HepG2 (cell line): Measurements from ENCODE around the gene RRBP1. TPM values are rescaled to one million over a fixed set of nuclear protein-coding genes. Genes with fewer than 3 reads are reported as not detected.
A peak's percentile ranks its signal among the peaks of the same experiment; 100 is the strongest.

Source experiments
- EED ChIP-seq: sonication (generic); formaldehyde crosslinking; IDR thresholded peaks from 2 replicates; pipeline ENCODE4 v1.5.0; 2020; ENCODE audit warnings: mild to moderate bottlenecking, missing genetic modification reagents
- KDM6A ChIP-seq: IDR thresholded peaks from 2 replicates; pipeline ENCODE4 v1.6.1; 2016; ENCODE audit warnings: low read depth
- NFKB2 ChIP-seq: sonication (generic); formaldehyde crosslinking; IDR thresholded peaks from 2 replicates; pipeline ENCODE4 v1.4.0; 2020; ENCODE audit warnings: missing genetic modification reagents, borderline replicate concordance
- PLSCR1 ChIP-seq: sonication (generic); formaldehyde crosslinking; IDR thresholded peaks from 2 replicates; pipeline ENCODE4 v1.5.0; 2020; ENCODE audit warnings: missing genetic modification reagents, mild to moderate bottlenecking, borderline replicate concordance
- SNAPC2 ChIP-seq: sonication (generic); formaldehyde crosslinking; IDR thresholded peaks from 2 replicates; pipeline ENCODE4 v1.8.1; 2022; ENCODE audit warnings: mild to moderate bottlenecking, missing genetic modification reagents
- THAP11 ChIP-seq: IDR thresholded peaks from 2 replicates; pipeline ENCODE4 v1.6.1; 2016; ENCODE audit warnings: missing biosample characterization, missing genetic modification reagents
- TIGD3 ChIP-seq: sonication (generic); formaldehyde crosslinking; IDR thresholded peaks from 2 replicates; pipeline ENCODE4 v1.5.1; 2020; ENCODE audit warnings: mild to moderate bottlenecking, missing genetic modification reagents, borderline replicate concordance
- TRIM24 ChIP-seq: sonication (generic); formaldehyde crosslinking; IDR thresholded peaks from 2 replicates; pipeline ENCODE4 v1.8.0; 2022; ENCODE audit warnings: mild to moderate bottlenecking, missing genetic modification reagents
- ZBTB4 ChIP-seq: sonication (generic); formaldehyde crosslinking; IDR thresholded peaks from 2 replicates; pipeline ENCODE4 v1.4.0; 2020; ENCODE audit warnings: missing genetic modification reagents, mild to moderate bottlenecking, borderline replicate concordance
- ZKSCAN1 ChIP-seq: fragments of 150-350 bp; IDR thresholded peaks from 2 replicates; pipeline ENCODE4 v1.6.1; 2014; ENCODE audit warnings: low read length
- ZNF138 ChIP-seq: sonication (generic); formaldehyde crosslinking; IDR thresholded peaks from 2 replicates; pipeline ENCODE4 v1.5.0; 2020; ENCODE audit warnings: mild to moderate bottlenecking, low read depth, missing genetic modification reagents
- ZNF331 ChIP-seq: sonication (generic); formaldehyde crosslinking; IDR thresholded peaks from 2 replicates; pipeline ENCODE4 v1.4.0; 2020; ENCODE audit warnings: missing genetic modification reagents
- ZNF607 ChIP-seq: sonication (generic); formaldehyde crosslinking; IDR thresholded peaks from 2 replicates; pipeline ENCODE4 v1.5.1; 2020; ENCODE audit warnings: missing genetic modification reagents, mild to moderate bottlenecking, borderline replicate concordance
- ZNF687 ChIP-seq: sonication (generic); formaldehyde crosslinking; IDR thresholded peaks from 2 replicates; pipeline ENCODE4 v1.5.1; 2020; ENCODE audit warnings: mild to moderate bottlenecking, missing genetic modification reagents, moderate library complexity
- ZNF704 ChIP-seq: sonication (generic); formaldehyde crosslinking; IDR thresholded peaks from 2 replicates; pipeline ENCODE4 v1.8.1; 2023; ENCODE audit warnings: mild to moderate bottlenecking, inconsistent platforms, moderate library complexity, missing genetic modification reagents, borderline replicate concordance
- ZNF766 ChIP-seq: sonication (generic); formaldehyde crosslinking; IDR thresholded peaks from 2 replicates; pipeline ENCODE4 v1.5.0; 2020; ENCODE audit warnings: missing genetic modification reagents, borderline replicate concordance
- ZSCAN20 ChIP-seq: sonication (generic); formaldehyde crosslinking; IDR thresholded peaks from 2 replicates; pipeline ENCODE4 v1.4.0; 2020; ENCODE audit warnings: missing genetic modification reagents, mild to moderate bottlenecking, borderline replicate concordance
- polyA plus RNA-seq, 8 experiments: library from polyadenylated mRNA; depleted of rRNA in 3 of 8; stranded (reverse) in 7 of 8; unstranded in 1 of 8; fragments of >200 nt; fragmentation: Illumina TruSeq in 4 of 8; extraction: Trizol in 4 of 8; gene quantifications; 2 replicates each; pipeline versions ENCODE4 v1.2.1 to v1.2.3, GENCODE V29; 2011 to 2016; ENCODE audit warnings: low read depth in 4 of 8, missing spikeins in 1 of 8, mixed read lengths in 1 of 8; ENCODE audit not compliant: insufficient read depth in 1 of 8
- total RNA-seq, 5 experiments: library from RNA; depleted of rRNA; stranded (reverse); fragments of >200 nt; fragmentation: Illumina TruSeq; extraction: Trizol; gene quantifications; 2 replicates each; pipeline ENCODE4 v1.2.3, GENCODE V29; 2016; ENCODE audit warnings: low read depth in 1 of 5

Gene RRBP1
- total and polyA plus RNA-seq, 2 of the 13 experiments (the other 11 are each of a cell fraction or from before 2014, with no cell fraction given) = 150 to 222 TPM

- TF ChIP-seq ZNF704 (CRISPR knock-in tag) (no peak; the same call in 1 of the 2 replicates), ZNF138 (CRISPR knock-in tag) (no peak), KDM6A (no peak), ZNF687 (peak; percentile 85), TRIM24 (CRISPR knock-in tag) (no peak), SNAPC2 (CRISPR knock-in tag) (no peak), NFKB2 (CRISPR knock-in tag) (peak; percentile 56; the same call in 1 of the 2 replicates), ZBTB4 (CRISPR knock-in tag) (no peak), ZNF607 (CRISPR knock-in tag) (peak; percentile 58), ZNF331 (CRISPR knock-in tag) (0 out of 2 replicates have a peak, but pooled peaks have one; percentile 19), ZKSCAN1 (no peak), EED (0 out of 2 replicates have a peak, but pooled peaks have one; percentile 42), PLSCR1 (CRISPR knock-in tag) (no peak), ZSCAN20 (no peak), TIGD3 (CRISPR knock-in tag) (no peak), THAP11 (CRISPR knock-in tag) (peak; percentile 55; the same call in 1 of the 2 replicates), ZNF766 (CRISPR knock-in tag) (0 out of 2 replicates have a peak, but pooled peaks have one; percentile 55)
Measured at GRCh38 chr20:17679941-17680835, 1.9 kb downstream of the RRBP1 start (continued).
